Endothelial cell of umbilical vein (primary cell): ENCODE measurements around the gene HAND1. TPM values are rescaled to one million over a fixed set of nuclear protein-coding genes. Genes with fewer than 3 reads are reported as not detected.

ENCODE experiments used
- BruUV-seq: library from RNA; stranded (reverse); fragments of 400-500 nt; replicated peaks from 2 replicates; lab custom pipeline; 2021; lab: Mats Ljungman, UMichigan
- CTCF ChIA-PET: fragments of 300-600, 350-600 bp; sonication (Branson Sonifier 250); formaldehyde crosslinking; loops from one replicate; lab custom pipeline; 2021; ENCODE audit warnings: antibody characterized with exemption, inconsistent platforms; lab: Charles Lee
- POLR2A ChIA-PET: fragments of 300-600, 350-600 bp; sonication (Branson Sonifier 250); formaldehyde crosslinking; loops from one replicate; lab custom pipeline; 2021; ENCODE audit warnings: antibody characterized with exemption, inconsistent platforms; lab: Charles Lee
- DNase-seq: peaks from one replicate; pipeline ENCODE4 v3.0.0-alpha.2; 2011; ENCODE audit warnings: low read depth, low spot score
- FAIRE-seq: peaks from 2 replicates; lab custom pipeline; 2011; peaks lifted over from hg19 to GRCh38; lab: Jason Lieb, UNC
- H2AFZ ChIP-seq: 2 replicates; pipeline ENCODE4 v1.6.0; 2012; ENCODE audit warnings: low read depth, low read length, control low read depth, inconsistent platforms
- H3K27ac ChIP-seq: 2 replicates; pipeline ENCODE4 v1.5.1; 2011; ENCODE audit warnings: low read depth, mild to moderate bottlenecking, control low read depth, low read length, moderate library complexity; ENCODE audit not compliant: insufficient read depth
- H3K27me3 ChIP-seq, 2 experiments: 2 replicates each; pipeline versions ENCODE4 v1.6.0 to v1.6.1; 2011; ENCODE audit warnings: low read length in 2 of 2, mixed read lengths in 1 of 2; ENCODE audit not compliant: control insufficient read depth in 2 of 2, insufficient read depth in 2 of 2
- H3K36me3 ChIP-seq, 2 experiments: 2 replicates in 1 of 2; 3 replicates in 1 of 2; pipeline ENCODE4 v1.5.1; 2011; ENCODE audit warnings: low read length in 2 of 2, mild to moderate bottlenecking in 1 of 2, moderate library complexity in 1 of 2; ENCODE audit not compliant: control insufficient read depth in 2 of 2, insufficient read depth in 2 of 2; ENCODE audit errors: extremely low read depth in 1 of 2
- H3K4me1 ChIP-seq: 3 replicates; pipeline ENCODE4 v1.5.1; 2011; ENCODE audit warnings: mild to moderate bottlenecking, low read length; ENCODE audit not compliant: control insufficient read depth, insufficient read depth; ENCODE audit errors: extremely low read depth
- H3K4me2 ChIP-seq: 2 replicates; pipeline ENCODE4 v1.6.1; 2011; ENCODE audit warnings: low read length, control low read depth, mixed read lengths; ENCODE audit not compliant: insufficient read depth
- H3K4me3 ChIP-seq, 3 experiments: fragments of 200-600 bp in 1 of 3; sonication (generic), shearing (Covaris generic) in 1 of 3; replicated peaks in 1 of 3; 2 replicates each; pipeline ENCODE4 v1.5.1; 2011 to 2016; ENCODE audit warnings: control low read depth in 3 of 3, low read length in 3 of 3, mild to moderate bottlenecking in 2 of 3, inconsistent platforms in 1 of 3, low read depth in 1 of 3, moderate library complexity in 1 of 3; ENCODE audit not compliant: insufficient read depth in 1 of 3
- H3K79me2 ChIP-seq: 2 replicates; pipeline ENCODE4 v1.6.0; 2012; ENCODE audit warnings: low read length, inconsistent platforms; ENCODE audit not compliant: control insufficient read depth, insufficient read depth
- H3K9ac ChIP-seq: replicated peaks from 2 replicates; pipeline ENCODE3; 2011; ENCODE audit warnings: low read length, control low read depth; ENCODE audit not compliant: insufficient read depth; ENCODE audit errors: extremely low read depth
- H3K9me1 ChIP-seq: replicated peaks from 3 replicates; pipeline ENCODE4 v1.6.0; 2011; ENCODE audit warnings: mild to moderate bottlenecking, low read length; ENCODE audit not compliant: control insufficient read depth, insufficient read depth; ENCODE audit errors: extremely low read depth
- H3K9me3 ChIP-seq: replicated peaks from 2 replicates; pipeline ENCODE4 v1.5.1; 2012; ENCODE audit warnings: low read length, inconsistent platforms; ENCODE audit not compliant: control insufficient read depth, insufficient read depth
- H4K20me1 ChIP-seq: replicated peaks from 2 replicates; pipeline ENCODE3; 2011; ENCODE audit warnings: mild to moderate bottlenecking, low read length; ENCODE audit not compliant: control insufficient read depth, insufficient read depth; ENCODE audit errors: extremely low read depth
- EZH2 ChIP-seq: IDR thresholded peaks from 2 replicates; pipeline ENCODE4 v1.6.1; 2012; ENCODE audit warnings: borderline replicate concordance, low read depth, mild to moderate bottlenecking, moderate library complexity, low read length, inconsistent platforms; ENCODE audit not compliant: severe bottlenecking
- FOS ChIP-seq: IDR thresholded peaks from 2 replicates; pipeline ENCODE4 v1.6.1; 2011; ENCODE audit warnings: mild to moderate bottlenecking, low read length, moderate library complexity, borderline replicate concordance; ENCODE audit not compliant: insufficient read depth
- GATA2 ChIP-seq: IDR thresholded peaks from 2 replicates; pipeline ENCODE4 v1.7.0; 2011; ENCODE audit warnings: low read depth, mild to moderate bottlenecking, moderate library complexity, mixed read lengths, low read length; ENCODE audit not compliant: insufficient read length, insufficient read depth
- JUN ChIP-seq: IDR thresholded peaks from 2 replicates; pipeline ENCODE4 v1.6.1; 2011; ENCODE audit warnings: borderline replicate concordance, low read depth; ENCODE audit not compliant: insufficient read length, insufficient read depth
- MYC ChIP-seq: IDR thresholded peaks from one replicate; pipeline ENCODE4 v1.6.1; 2011; ENCODE audit warnings: mild to moderate bottlenecking, low read depth, low read length
- POLR2A ChIP-seq: IDR thresholded peaks from 2 replicates; pipeline ENCODE4 v1.6.1; 2012; ENCODE audit warnings: low read depth, mild to moderate bottlenecking, control low read depth, low read length
- POLR2AphosphoS5 ChIP-seq: IDR thresholded peaks from 2 replicates; pipeline ENCODE4 v1.6.1; 2012; ENCODE audit warnings: low read depth, mild to moderate bottlenecking, control low read depth, low read length, moderate library complexity; ENCODE audit not compliant: insufficient read depth
- dilution Hi-C: fragments of 300-500 bp; cut with MboI; formaldehyde crosslinking; loops from one replicate; pipeline ENCODE4 v1.15.0; 2019; ENCODE audit warnings: low sequenced_read_pairs; ENCODE audit not compliant: extremely low pct_ligation_motif_present
- intact Hi-C: fragments of 100-400 bp; cut with micrococcal nuclease; formaldehyde crosslinking; loops from one replicate; pipeline ENCODE4 v1.10.0; 2022
- polyA plus RNA-seq, 4 experiments: library from polyadenylated mRNA; depleted of rRNA in 3 of 4; stranded (reverse) in 3 of 4; unstranded in 1 of 4; fragments of >200 nt; gene quantifications; 2 replicates each; pipeline versions ENCODE4 v1.2.1 to v1.2.3, GENCODE V29; 2011 to 2012; ENCODE audit warnings: missing spikeins in 1 of 4
- total RNA-seq: library from RNA; stranded (reverse); gene quantifications from 2 replicates; pipeline ENCODE4 v1.2.3, GENCODE V29; 2021
- TF ChIP-seq, protein P1 (sequence below), 2 donors: IDR thresholded peaks; 1 replicate in 1 of 2; 2 replicates in 1 of 2; pipeline ENCODE4 v1.5.1; 2011; ENCODE audit warnings: low read length in 2 of 2, mild to moderate bottlenecking in 2 of 2, moderate library complexity in 2 of 2, control low read depth in 1 of 2, inconsistent platforms in 1 of 2, low read depth in 1 of 2; ENCODE audit not compliant: insufficient read depth in 1 of 2; ENCODE audit errors: extremely low read depth in 1 of 2
- TF ChIP-seq, protein P2 (sequence below): IDR thresholded peaks from 2 replicates; pipeline ENCODE4 v1.6.1; 2011; ENCODE audit not compliant: insufficient read depth, insufficient read length

HAND1 gene
- total and polyA plus RNA-seq, 2 donors (not counting 3 experiments of a cell fraction or from before 2014, with no cell fraction given), result not detected

DNA sequence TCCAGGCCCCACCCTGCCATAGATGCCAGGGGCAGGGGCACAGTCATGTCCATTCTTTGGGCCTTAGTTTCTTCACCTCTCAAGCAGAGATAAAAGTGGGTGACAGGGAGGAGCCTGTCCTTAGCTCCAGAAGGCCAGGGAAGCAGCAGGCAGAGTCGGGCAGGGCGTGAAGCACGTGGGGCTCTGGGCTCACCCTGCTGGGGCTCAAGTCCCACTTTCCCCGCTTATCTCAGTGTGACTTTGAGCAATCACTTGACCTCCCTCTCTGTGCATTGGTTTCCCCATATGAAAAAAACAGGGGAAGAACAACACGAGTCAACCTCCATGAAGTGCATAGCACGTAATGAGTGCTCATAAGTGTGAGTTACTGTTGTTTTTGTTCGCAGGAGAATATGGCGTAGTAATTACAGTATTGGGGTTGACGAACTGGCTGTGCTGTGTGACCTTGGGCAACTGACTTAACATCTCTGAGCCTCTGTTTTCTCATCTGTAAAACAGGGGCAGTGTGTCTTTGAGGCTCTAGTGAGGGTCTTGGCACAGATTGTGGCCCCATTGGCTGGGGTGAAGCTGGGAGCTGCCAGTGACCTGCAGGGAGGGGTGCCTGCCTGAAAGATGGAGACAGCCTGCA, 39.9 kb upstream of the HAND1 start:
- no peak overlapping the region for H3K9ac ChIP-seq
- H3K9me1 ChIP-seq, result no peaks in the 10 kb centered on the region
- no TSS peak for BruUV-seq
- no peaks in the 10 kb centered on the region for H3K79me2 ChIP-seq
- TF ChIP-seq POLR2A (no peak), FOS (no peak), GATA2 (no peak), POLR2AphosphoS5 (no peak), JUN (no peak), MYC (no peak), EZH2 (no peak)
- TF ChIP-seq, protein P1, sequence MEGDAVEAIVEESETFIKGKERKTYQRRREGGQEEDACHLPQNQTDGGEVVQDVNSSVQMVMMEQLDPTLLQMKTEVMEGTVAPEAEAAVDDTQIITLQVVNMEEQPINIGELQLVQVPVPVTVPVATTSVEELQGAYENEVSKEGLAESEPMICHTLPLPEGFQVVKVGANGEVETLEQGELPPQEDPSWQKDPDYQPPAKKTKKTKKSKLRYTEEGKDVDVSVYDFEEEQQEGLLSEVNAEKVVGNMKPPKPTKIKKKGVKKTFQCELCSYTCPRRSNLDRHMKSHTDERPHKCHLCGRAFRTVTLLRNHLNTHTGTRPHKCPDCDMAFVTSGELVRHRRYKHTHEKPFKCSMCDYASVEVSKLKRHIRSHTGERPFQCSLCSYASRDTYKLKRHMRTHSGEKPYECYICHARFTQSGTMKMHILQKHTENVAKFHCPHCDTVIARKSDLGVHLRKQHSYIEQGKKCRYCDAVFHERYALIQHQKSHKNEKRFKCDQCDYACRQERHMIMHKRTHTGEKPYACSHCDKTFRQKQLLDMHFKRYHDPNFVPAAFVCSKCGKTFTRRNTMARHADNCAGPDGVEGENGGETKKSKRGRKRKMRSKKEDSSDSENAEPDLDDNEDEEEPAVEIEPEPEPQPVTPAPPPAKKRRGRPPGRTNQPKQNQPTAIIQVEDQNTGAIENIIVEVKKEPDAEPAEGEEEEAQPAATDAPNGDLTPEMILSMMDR (IDR thresholded peaks at IDR 0.05; ENCODE audit: extremely low read depth in 1 of 2, insufficient read depth in 1 of 2, low read depth in 1 of 2, low read length in 2 of 2), result no peak
- TF ChIP-seq, protein P2, sequence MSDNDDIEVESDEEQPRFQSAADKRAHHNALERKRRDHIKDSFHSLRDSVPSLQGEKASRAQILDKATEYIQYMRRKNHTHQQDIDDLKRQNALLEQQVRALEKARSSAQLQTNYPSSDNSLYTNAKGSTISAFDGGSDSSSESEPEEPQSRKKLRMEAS, result no peak
- no peaks in the 10 kb centered on the region for H4K20me1 ChIP-seq
- H2AFZ ChIP-seq, result no peak overlapping the region
- no peak overlapping the region for H3K4me3 ChIP-seq
- H3K4me2 ChIP-seq, result no peak overlapping the region
- DNase-seq (no peak), FAIRE-seq (no peak)
- ChIA-PET POLR2A (no interaction called here), CTCF (no interaction called here)
- intact Hi-C loops (no loop called here), dilution Hi-C loops (no loop called here)
- no peaks in the 10 kb centered on the region for H3K36me3 ChIP-seq
- H3K27ac ChIP-seq, result no peak overlapping the region
- H3K27me3 ChIP-seq, result peaks cover 7 to 9% of the 10 kb centered on the region in 2 experiments
- H3K9me3 ChIP-seq, result no peaks in the 10 kb centered on the region
- H3K4me1 ChIP-seq, result no peaks in the 10 kb centered on the region
